HepG2 (cell line): ENCODE results near the gene EDA2R. TPM values are rescaled to one million over a fixed set of nuclear protein-coding genes. Genes with fewer than 3 reads are reported as not detected.

Experiments
- ATAC-seq: fragments of 200-7000 bp; cut with Tn5 transposase; 3 replicates; pipeline ENCODE4 v1.9.1; 2020; ENCODE audit warnings: mild to moderate bottlenecking, moderate library complexity
- BruUV-seq: library from RNA; stranded (reverse); fragments of 400-500 nt; replicated peaks from 2 replicates; lab custom pipeline; 2021; lab: Mats Ljungman, UMichigan
- CTCF ChIA-PET: fragments of 300-600 bp; formaldehyde crosslinking; extraction: SDS; loops from one replicate; lab custom pipeline; 2021; ENCODE audit warnings: low total read pairs, inconsistent platforms, low intra/inter-chr PET ratio; lab: Yijun Ruan, JAX
- POLR2A ChIA-PET: fragments of 350-600 bp; sonication (Branson Sonifier 250); formaldehyde crosslinking; loops from one replicate; lab custom pipeline; 2020; ENCODE audit warnings: antibody characterized with exemption, inconsistent platforms; lab: Yijun Ruan, JAX
- DNase-seq: peaks from one replicate; pipeline ENCODE4 v3.0.0-alpha.2; 2015; ENCODE audit warnings: low spot score
- FAIRE-seq: peaks from 3 replicates; lab custom pipeline; 2011; peaks lifted over from hg19 to GRCh38; lab: Jason Lieb, UNC
- H2AFZ ChIP-seq: one replicate; pipeline ENCODE4 v1.6.1; 2011; ENCODE audit warnings: low read length, inconsistent platforms
- H3K27ac ChIP-seq: fragments of 300-600 bp; 3 replicates; pipeline ENCODE4 v1.8.0; 2011; ENCODE audit warnings: mixed run types, mild to moderate bottlenecking, mixed read lengths, low read length, inconsistent platforms; ENCODE audit not compliant: insufficient read depth; ENCODE audit errors: extremely low read length
- H3K27me3 ChIP-seq, 2 experiments: fragments of 200-600 bp in 1 of 2; 2 replicates in 1 of 2; 3 replicates in 1 of 2; pipeline versions ENCODE4 v1.6.0 to v1.8.0; 2011; ENCODE audit warnings: low read length in 2 of 2, mild to moderate bottlenecking in 2 of 2, moderate library complexity in 2 of 2, inconsistent platforms in 1 of 2; ENCODE audit not compliant: insufficient read depth in 2 of 2, control insufficient read depth in 1 of 2
- H3K36me3 ChIP-seq, 2 experiments: fragments of 200-600 bp in 1 of 2; replicated peaks in 1 of 2; 2 replicates in 1 of 2; 3 replicates in 1 of 2; pipeline versions ENCODE4 v1.5.1 to v1.8.0; 2011; ENCODE audit warnings: low read length in 2 of 2, inconsistent platforms in 1 of 2; ENCODE audit not compliant: insufficient read depth in 2 of 2, control insufficient read depth in 1 of 2
- H3K4me1 ChIP-seq: 2 replicates; pipeline ENCODE4 v1.5.1; 2012; ENCODE audit warnings: low read length, inconsistent platforms; ENCODE audit not compliant: insufficient read depth
- H3K4me2 ChIP-seq: 2 replicates; pipeline ENCODE4 v1.6.0; 2011; ENCODE audit warnings: low read depth, low read length, inconsistent platforms
- H3K4me3 ChIP-seq, 3 experiments: fragments of 200-600 bp in 1 of 3; sonication (generic), shearing (Covaris generic) in 1 of 3; replicated peaks in 1 of 3; 2 replicates each; pipeline ENCODE4 v1.5.1; 2011 to 2016; ENCODE audit warnings: low read length in 3 of 3, inconsistent platforms in 2 of 3, low read depth in 2 of 3, mild to moderate bottlenecking in 2 of 3, control low read depth in 1 of 3, mixed read lengths in 1 of 3; ENCODE audit not compliant: insufficient read depth in 1 of 3
- H3K79me2 ChIP-seq: one replicate; pipeline ENCODE4 v1.6.1; 2011; ENCODE audit warnings: low read length, inconsistent platforms; ENCODE audit not compliant: insufficient read depth
- H3K9ac ChIP-seq: 2 replicates; pipeline ENCODE4 v1.6.0; 2011; ENCODE audit warnings: mild to moderate bottlenecking, low read depth, low read length, inconsistent platforms; ENCODE audit not compliant: insufficient read depth
- H3K9me3 ChIP-seq: 2 replicates; pipeline ENCODE4 v1.5.1; 2012; ENCODE audit warnings: mild to moderate bottlenecking, low read length
- H4K20me1 ChIP-seq: 2 replicates; pipeline ENCODE4 v1.6.0; 2011; ENCODE audit warnings: inconsistent platforms, mild to moderate bottlenecking, low read length, moderate library complexity; ENCODE audit not compliant: insufficient read depth
- FIP1L1 ChIP-seq: fragments of 200-400 bp; formaldehyde crosslinking; IDR thresholded peaks from 2 replicates; pipeline ENCODE4 v1.6.1; 2018; ENCODE audit warnings: low read depth, mild to moderate bottlenecking, low read length, moderate library complexity, borderline replicate concordance; ENCODE audit not compliant: insufficient read depth
- HNRNPLL ChIP-seq: fragments of 200-400 bp; formaldehyde crosslinking; IDR thresholded peaks from 2 replicates; pipeline ENCODE4 v1.6.1; 2017; ENCODE audit warnings: mild to moderate bottlenecking, low read depth, low read length; ENCODE audit not compliant: poor library complexity, severe bottlenecking
- NR2F6 ChIP-seq, 2 experiments: IDR thresholded peaks; 2 replicates each; pipeline ENCODE4 v1.6.1; 2016; ENCODE audit warnings: antibody characterized with exemption in 1 of 2, mild to moderate bottlenecking in 1 of 2
- ZNF230 ChIP-seq: sonication (generic); formaldehyde crosslinking; IDR thresholded peaks from 2 replicates; pipeline ENCODE4 v1.4.0; 2020; ENCODE audit warnings: mild to moderate bottlenecking, missing genetic modification reagents
- ZNF251 ChIP-seq: sonication (generic); formaldehyde crosslinking; IDR thresholded peaks from 2 replicates; pipeline ENCODE4 v1.9.0; 2021; ENCODE audit warnings: mild to moderate bottlenecking, missing genetic modification reagents
- ZNF326 ChIP-seq: sonication (generic); formaldehyde crosslinking; IDR thresholded peaks from 2 replicates; pipeline ENCODE4 v1.4.0; 2020; ENCODE audit warnings: missing genetic modification reagents, borderline replicate concordance
- ZNF670 ChIP-seq: sonication (generic); formaldehyde crosslinking; IDR thresholded peaks from 2 replicates; pipeline ENCODE4 v1.8.0; 2022; ENCODE audit warnings: mild to moderate bottlenecking, missing genetic modification reagents, borderline replicate concordance
- WGBS: methylation state at CpG from one replicate; pipeline ENCODE4 v1.1.6; 2017; ENCODE audit warnings: low lambda C conversion rate; 5-methylcytosine and 5-hydroxymethylcytosine counted together
- in situ Hi-C: cut with HindIII; loops from 2 replicates; pipeline ENCODE4 v1.10.0; 2017; ENCODE audit warnings: low pct_unique_long_range_greater_than_20kb; ENCODE audit not compliant: extremely low pct_ligation_motif_present
- intact Hi-C: fragments of 100-400 bp; cut with micrococcal nuclease; formaldehyde crosslinking; loops from one replicate; pipeline ENCODE4 v1.10.0; 2022; ENCODE audit not compliant: unreplicated experiment
- polyA plus RNA-seq, 8 experiments: library from polyadenylated mRNA; depleted of rRNA in 3 of 8; stranded (reverse) in 7 of 8; unstranded in 1 of 8; fragments of >200 nt; fragmentation: Illumina TruSeq in 4 of 8; extraction: Trizol in 4 of 8; gene quantifications; 2 replicates each; pipeline versions ENCODE4 v1.2.1 to v1.2.3, GENCODE V29; 2011 to 2016; ENCODE audit warnings: low read depth in 4 of 8, missing spikeins in 1 of 8, mixed read lengths in 1 of 8; ENCODE audit not compliant: insufficient read depth in 1 of 8
- total RNA-seq, 5 experiments: library from RNA; depleted of rRNA; stranded (reverse); fragments of >200 nt; fragmentation: Illumina TruSeq; extraction: Trizol; gene quantifications; 2 replicates each; pipeline ENCODE4 v1.2.3, GENCODE V29; 2016; ENCODE audit warnings: low read depth in 1 of 5
- TF ChIP-seq, protein P1 (sequence below): sonication (generic); formaldehyde crosslinking; IDR thresholded peaks from 2 replicates; pipeline ENCODE4 v1.5.1; 2020; ENCODE audit warnings: mild to moderate bottlenecking, missing genetic modification reagents, moderate library complexity
- TF ChIP-seq, protein P2 (sequence below): sonication (generic); formaldehyde crosslinking; IDR thresholded peaks from 2 replicates; pipeline ENCODE4 v1.4.0; 2020; ENCODE audit warnings: missing genetic modification reagents, borderline replicate concordance
- TF ChIP-seq, protein P3 (sequence below): IDR thresholded peaks from 2 replicates; pipeline ENCODE4 v1.6.1; 2018; ENCODE audit warnings: missing genetic modification reagents, mild to moderate bottlenecking, missing compliant biosample characterization

EDA2R gene
- total and polyA plus RNA-seq, 2 of the 13 experiments (the other 11 are each of a cell fraction or from before 2014, with no cell fraction given) = 10.0 to 12.0 TPM

DNA sequence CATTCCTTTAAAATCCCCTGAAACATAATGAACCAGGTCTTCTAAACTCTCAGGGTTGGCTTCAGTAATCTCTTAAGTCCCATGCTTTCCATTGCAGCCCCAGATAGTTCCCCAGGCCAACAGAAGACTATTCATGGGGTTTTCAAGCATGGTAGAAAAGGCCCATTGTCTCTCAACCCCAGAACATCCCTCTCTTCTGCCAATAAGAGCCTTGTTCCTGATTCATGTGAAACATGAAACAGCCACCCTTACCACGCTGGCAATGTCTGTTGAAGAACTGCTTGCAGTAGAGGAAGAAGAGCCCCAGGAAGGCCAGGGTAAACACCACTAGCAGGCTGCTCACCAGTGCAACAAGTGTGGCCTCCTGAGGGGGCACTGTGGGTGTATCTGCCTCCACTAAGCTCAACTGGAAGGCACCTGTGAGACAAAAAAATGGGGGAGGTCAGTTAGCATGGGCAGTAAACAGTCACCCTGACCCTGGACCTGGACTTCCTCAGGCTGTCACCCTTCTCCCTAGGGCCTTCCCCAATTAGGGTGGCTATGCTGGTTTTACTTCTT, 36.4 kb downstream of the EDA2R start:
- no peak overlapping the region for H2AFZ ChIP-seq
- FAIRE-seq = no peak
- ChIA-PET CTCF (no interaction called here), POLR2A (no interaction called here)
- peaks cover 5 to 8% of the 10 kb centered on the region in 2 experiments for H3K36me3 ChIP-seq
- H3K4me3 ChIP-seq = no peak overlapping the region
- intact Hi-C loops = no loop called here
- H3K9me3 ChIP-seq = no peaks in the 10 kb centered on the region
- H3K79me2 ChIP-seq = no peaks in the 10 kb centered on the region
- peak; percentile 0 for DNase-seq
- H3K4me1 ChIP-seq = no peaks in the 10 kb centered on the region
- no peak overlapping the region for H3K9ac ChIP-seq
- H4K20me1 ChIP-seq = no peaks in the 10 kb centered on the region
- ATAC-seq = peak; percentile 65
- H3K4me2 ChIP-seq = no peak overlapping the region
- no CpG with 5 or more reads among the region's 1 CpG for WGBS
- no TSS peak for BruUV-seq
- H3K27ac ChIP-seq = no peak overlapping the region
- TF ChIP-seq NR2F6 (IDR thresholded peaks at IDR 0.05) = no peak
- TF ChIP-seq NR2F6 (CRISPR knock-in tag; IDR thresholded peaks at IDR 0.05) = no peak
- no peak for TF ChIP-seq ZNF251 (CRISPR knock-in tag)
- TF ChIP-seq ZNF230 (CRISPR knock-in tag) = no peak
- no peak for TF ChIP-seq HNRNPLL
- no peak for TF ChIP-seq FIP1L1
- TF ChIP-seq, protein P1, sequence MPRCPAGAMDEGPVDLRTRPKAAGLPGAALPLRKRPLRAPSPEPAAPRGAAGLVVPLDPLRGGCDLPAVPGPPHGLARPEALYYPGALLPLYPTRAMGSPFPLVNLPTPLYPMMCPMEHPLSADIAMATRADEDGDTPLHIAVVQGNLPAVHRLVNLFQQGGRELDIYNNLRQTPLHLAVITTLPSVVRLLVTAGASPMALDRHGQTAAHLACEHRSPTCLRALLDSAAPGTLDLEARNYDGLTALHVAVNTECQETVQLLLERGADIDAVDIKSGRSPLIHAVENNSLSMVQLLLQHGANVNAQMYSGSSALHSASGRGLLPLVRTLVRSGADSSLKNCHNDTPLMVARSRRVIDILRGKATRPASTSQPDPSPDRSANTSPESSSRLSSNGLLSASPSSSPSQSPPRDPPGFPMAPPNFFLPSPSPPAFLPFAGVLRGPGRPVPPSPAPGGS = no peak
- TF ChIP-seq, protein P2, sequence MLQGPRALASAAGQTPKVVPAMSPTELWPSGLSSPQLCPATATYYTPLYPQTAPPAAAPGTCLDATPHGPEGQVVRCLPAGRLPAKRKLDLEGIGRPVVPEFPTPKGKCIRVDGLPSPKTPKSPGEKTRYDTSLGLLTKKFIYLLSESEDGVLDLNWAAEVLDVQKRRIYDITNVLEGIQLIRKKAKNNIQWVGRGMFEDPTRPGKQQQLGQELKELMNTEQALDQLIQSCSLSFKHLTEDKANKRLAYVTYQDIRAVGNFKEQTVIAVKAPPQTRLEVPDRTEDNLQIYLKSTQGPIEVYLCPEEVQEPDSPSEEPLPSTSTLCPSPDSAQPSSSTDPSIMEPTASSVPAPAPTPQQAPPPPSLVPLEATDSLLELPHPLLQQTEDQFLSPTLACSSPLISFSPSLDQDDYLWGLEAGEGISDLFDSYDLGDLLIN = no peak
- TF ChIP-seq ZNF670 (CRISPR knock-in tag) = no peak
- TF ChIP-seq, protein P3, sequence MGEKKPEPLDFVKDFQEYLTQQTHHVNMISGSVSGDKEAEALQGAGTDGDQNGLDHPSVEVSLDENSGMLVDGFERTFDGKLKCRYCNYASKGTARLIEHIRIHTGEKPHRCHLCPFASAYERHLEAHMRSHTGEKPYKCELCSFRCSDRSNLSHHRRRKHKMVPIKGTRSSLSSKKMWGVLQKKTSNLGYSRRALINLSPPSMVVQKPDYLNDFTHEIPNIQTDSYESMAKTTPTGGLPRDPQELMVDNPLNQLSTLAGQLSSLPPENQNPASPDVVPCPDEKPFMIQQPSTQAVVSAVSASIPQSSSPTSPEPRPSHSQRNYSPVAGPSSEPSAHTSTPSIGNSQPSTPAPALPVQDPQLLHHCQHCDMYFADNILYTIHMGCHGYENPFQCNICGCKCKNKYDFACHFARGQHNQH (CRISPR knock-in tag) = no peak
- TF ChIP-seq ZNF326 (CRISPR knock-in tag) = no peak
- H3K27me3 ChIP-seq = no peaks in the 10 kb centered on the region
- in situ Hi-C loops = no loop called here
